GM23338 (cell line): Measurements from ENCODE around the gene PTPRE. TPM values are rescaled to one million over a fixed set of nuclear protein-coding genes. Genes with fewer than 3 reads are reported as not detected.

Experiments
- polyA plus RNA-seq: library from polyadenylated mRNA; unstranded; fragments of >200 nt; fragmentation: Nextera tagmentation; extraction: Ambion mirVana; gene quantifications from 2 replicates; pipeline ENCODE4 v1.2.1, GENCODE V29; 2016
- total RNA-seq: library from RNA; depleted of rRNA; stranded (reverse); fragments of >200 nt; shearing (Covaris generic); gene quantifications from 2 replicates; pipeline ENCODE4 v1.2.3, GENCODE V29; 2014
- TF ChIP-seq, protein P1 (sequence below): IDR thresholded peaks from one replicate; pipeline ENCODE4 v1.6.1; 2018; ENCODE audit warnings: antibody characterized with exemption; ENCODE audit not compliant: unreplicated experiment
- TF ChIP-seq, protein P2 (sequence below): fragments of 250-450 bp; sonication (Bioruptor Pico); IDR thresholded peaks from 2 replicates; pipeline ENCODE4 v1.5.0; 2020; ENCODE audit warnings: mild to moderate bottlenecking, moderate library complexity

The PTPRE gene
- total and polyA plus RNA-seq, 2 experiments from 2014 or later: 0.34 to 0.42 TPM

DNA sequence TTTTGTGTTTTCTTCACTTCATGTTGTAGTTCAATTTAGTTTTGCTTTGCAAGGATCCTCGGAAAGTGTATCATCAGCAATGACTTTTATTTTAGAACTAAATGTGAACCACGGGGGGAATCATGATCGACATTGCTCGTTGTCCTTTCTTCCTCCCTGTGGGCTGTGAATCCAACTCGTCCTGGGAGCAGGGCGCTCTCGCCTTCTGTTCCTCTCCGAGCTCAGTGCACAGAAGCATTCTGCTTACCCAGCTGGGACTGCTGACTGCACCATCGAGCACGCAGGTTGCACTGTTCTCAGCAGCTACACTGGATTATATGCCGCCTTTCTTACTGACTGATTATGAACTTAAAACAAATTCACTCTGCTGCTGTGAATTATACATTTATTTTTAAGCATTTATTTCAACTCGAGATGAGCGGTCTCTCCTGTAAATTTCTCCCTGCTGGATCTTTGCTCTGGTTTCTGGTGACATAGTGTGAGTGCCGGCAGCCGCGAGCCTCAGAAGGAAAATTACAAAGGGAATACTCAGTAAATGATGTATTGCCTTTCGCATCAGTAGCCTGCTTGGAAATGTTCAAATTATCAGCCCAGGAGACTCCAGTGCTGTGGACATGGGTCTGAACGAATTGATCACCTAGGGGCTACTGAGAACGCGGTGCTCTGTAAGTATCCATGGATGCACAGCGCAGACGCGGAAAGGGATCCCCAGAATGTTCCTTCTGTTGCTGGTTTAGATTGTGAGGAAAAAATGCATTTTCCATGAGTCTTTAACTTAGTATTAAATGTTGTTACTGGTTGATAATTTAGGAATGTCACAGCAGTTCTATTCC lies 92.6 kb downstream of the PTPRE start (continued):
- TF ChIP-seq, protein P1, sequence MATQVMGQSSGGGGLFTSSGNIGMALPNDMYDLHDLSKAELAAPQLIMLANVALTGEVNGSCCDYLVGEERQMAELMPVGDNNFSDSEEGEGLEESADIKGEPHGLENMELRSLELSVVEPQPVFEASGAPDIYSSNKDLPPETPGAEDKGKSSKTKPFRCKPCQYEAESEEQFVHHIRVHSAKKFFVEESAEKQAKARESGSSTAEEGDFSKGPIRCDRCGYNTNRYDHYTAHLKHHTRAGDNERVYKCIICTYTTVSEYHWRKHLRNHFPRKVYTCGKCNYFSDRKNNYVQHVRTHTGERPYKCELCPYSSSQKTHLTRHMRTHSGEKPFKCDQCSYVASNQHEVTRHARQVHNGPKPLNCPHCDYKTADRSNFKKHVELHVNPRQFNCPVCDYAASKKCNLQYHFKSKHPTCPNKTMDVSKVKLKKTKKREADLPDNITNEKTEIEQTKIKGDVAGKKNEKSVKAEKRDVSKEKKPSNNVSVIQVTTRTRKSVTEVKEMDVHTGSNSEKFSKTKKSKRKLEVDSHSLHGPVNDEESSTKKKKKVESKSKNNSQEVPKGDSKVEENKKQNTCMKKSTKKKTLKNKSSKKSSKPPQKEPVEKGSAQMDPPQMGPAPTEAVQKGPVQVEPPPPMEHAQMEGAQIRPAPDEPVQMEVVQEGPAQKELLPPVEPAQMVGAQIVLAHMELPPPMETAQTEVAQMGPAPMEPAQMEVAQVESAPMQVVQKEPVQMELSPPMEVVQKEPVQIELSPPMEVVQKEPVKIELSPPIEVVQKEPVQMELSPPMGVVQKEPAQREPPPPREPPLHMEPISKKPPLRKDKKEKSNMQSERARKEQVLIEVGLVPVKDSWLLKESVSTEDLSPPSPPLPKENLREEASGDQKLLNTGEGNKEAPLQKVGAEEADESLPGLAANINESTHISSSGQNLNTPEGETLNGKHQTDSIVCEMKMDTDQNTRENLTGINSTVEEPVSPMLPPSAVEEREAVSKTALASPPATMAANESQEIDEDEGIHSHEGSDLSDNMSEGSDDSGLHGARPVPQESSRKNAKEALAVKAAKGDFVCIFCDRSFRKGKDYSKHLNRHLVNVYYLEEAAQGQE: no peak
- TF ChIP-seq, protein P2, sequence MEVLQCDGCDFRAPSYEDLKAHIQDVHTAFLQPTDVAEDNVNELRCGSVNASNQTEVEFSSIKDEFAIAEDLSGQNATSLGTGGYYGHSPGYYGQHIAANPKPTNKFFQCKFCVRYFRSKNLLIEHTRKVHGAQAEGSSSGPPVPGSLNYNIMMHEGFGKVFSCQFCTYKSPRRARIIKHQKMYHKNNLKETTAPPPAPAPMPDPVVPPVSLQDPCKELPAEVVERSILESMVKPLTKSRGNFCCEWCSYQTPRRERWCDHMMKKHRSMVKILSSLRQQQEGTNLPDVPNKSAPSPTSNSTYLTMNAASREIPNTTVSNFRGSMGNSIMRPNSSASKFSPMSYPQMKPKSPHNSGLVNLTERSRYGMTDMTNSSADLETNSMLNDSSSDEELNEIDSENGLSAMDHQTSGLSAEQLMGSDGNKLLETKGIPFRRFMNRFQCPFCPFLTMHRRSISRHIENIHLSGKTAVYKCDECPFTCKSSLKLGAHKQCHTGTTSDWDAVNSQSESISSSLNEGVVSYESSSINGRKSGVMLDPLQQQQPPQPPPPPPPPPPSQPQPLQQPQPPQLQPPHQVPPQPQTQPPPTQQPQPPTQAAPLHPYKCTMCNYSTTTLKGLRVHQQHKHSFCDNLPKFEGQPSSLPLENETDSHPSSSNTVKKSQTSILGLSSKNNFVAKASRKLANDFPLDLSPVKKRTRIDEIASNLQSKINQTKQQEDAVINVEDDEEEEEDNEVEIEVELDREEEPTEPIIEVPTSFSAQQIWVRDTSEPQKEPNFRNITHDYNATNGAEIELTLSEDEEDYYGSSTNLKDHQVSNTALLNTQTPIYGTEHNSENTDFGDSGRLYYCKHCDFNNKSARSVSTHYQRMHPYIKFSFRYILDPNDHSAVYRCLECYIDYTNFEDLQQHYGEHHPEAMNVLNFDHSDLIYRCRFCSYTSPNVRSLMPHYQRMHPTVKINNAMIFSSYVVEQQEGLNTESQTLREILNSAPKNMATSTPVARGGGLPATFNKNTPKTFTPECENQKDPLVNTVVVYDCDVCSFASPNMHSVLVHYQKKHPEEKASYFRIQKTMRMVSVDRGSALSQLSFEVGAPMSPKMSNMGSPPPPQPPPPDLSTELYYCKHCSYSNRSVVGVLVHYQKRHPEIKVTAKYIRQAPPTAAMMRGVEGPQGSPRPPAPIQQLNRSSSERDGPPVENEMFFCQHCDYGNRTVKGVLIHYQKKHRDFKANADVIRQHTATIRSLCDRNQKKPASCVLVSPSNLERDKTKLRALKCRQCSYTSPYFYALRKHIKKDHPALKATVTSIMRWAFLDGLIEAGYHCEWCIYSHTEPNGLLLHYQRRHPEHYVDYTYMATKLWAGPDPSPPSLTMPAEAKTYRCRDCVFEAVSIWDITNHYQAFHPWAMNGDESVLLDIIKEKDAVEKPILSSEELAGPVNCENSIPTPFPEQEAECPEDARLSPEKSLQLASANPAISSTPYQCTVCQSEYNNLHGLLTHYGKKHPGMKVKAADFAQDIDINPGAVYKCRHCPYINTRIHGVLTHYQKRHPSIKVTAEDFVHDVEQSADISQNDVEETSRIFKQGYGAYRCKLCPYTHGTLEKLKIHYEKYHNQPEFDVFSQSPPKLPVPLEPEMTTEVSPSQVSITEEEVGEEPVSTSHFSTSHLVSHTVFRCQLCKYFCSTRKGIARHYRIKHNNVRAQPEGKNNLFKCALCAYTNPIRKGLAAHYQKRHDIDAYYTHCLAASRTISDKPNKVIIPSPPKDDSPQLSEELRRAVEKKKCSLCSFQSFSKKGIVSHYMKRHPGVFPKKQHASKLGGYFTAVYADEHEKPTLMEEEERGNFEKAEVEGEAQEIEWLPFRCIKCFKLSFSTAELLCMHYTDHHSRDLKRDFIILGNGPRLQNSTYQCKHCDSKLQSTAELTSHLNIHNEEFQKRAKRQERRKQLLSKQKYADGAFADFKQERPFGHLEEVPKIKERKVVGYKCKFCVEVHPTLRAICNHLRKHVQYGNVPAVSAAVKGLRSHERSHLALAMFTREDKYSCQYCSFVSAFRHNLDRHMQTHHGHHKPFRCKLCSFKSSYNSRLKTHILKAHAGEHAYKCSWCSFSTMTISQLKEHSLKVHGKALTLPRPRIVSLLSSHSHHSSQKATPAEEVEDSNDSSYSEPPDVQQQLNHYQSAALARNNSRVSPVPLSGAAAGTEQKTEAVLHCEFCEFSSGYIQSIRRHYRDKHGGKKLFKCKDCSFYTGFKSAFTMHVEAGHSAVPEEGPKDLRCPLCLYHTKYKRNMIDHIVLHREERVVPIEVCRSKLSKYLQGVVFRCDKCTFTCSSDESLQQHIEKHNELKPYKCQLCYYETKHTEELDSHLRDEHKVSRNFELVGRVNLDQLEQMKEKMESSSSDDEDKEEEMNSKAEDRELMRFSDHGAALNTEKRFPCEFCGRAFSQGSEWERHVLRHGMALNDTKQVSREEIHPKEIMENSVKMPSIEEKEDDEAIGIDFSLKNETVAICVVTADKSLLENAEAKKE: no peak
